ENCODE data around the gene PTPRO.
A peak's percentile ranks its signal among the peaks of the same experiment; 100 is the strongest.

Gene PTPRO

GRCh38 chr12:15530361-15530760 is 208.1 kb downstream of the PTPRO start:
- no peak for DNase-seq

GRCh38 chr12:15532364-15532977 is 210.2 kb downstream of the PTPRO start:
- peak; percentile 22 for DNase-seq

- no peak for DNase-seq
Observed at GRCh38 chr12:15534322-15534721, 212.0 kb downstream of the PTPRO start.

- DNase-seq: no peak
Observed at GRCh38 chr12:15534874-15535273, 212.6 kb downstream of the PTPRO start.

- DNase-seq: no peak
Observed at GRCh38 chr12:15535352-15535781, 213.1 kb downstream of the PTPRO start.

GRCh38 chr12:15536446-15536845 is 214.1 kb downstream of the PTPRO start:
- no peak for DNase-seq

GRCh38 chr12:15538881-15539280 is 216.6 kb downstream of the PTPRO start:
- no peak for DNase-seq

- no peak for DNase-seq
Observed at GRCh38 chr12:15540005-15540404, 217.7 kb downstream of the PTPRO start.

- no peak for DNase-seq
Observed at GRCh38 chr12:15540469-15540872, 218.2 kb downstream of the PTPRO start.

GRCh38 chr12:15541996-15542631 is 219.8 kb downstream of the PTPRO start:
- no peak for DNase-seq

- no peak for DNase-seq
Observed at GRCh38 chr12:15543347-15543746, 221.0 kb downstream of the PTPRO start.

- no peak for DNase-seq
Observed at GRCh38 chr12:15544589-15544988, 222.3 kb downstream of the PTPRO start.

- DNase-seq: no peak
Observed at GRCh38 chr12:15545334-15545733, 223.0 kb downstream of the PTPRO start.

- DNase-seq: no peak
Observed at GRCh38 chr12:15546102-15546701, 223.9 kb downstream of the PTPRO start.

GRCh38 chr12:15547063-15547462 is 224.8 kb downstream of the PTPRO start:
- DNase-seq: no peak

- DNase-seq: no peak
Observed at GRCh38 chr12:15547691-15548090, 225.4 kb downstream of the PTPRO start.

GRCh38 chr12:15550793-15551192 is 228.5 kb downstream of the PTPRO start:
- DNase-seq: no peak

GRCh38 chr12:15555446-15555845 is 233.1 kb downstream of the PTPRO start:
- no peak for DNase-seq

- no peak for DNase-seq
Observed at GRCh38 chr12:15556411-15557102, 234.2 kb downstream of the PTPRO start.

GRCh38 chr12:15558915-15559528 is 236.7 kb downstream of the PTPRO start:
- DNase-seq: no peak

GRCh38 chr12:15561396-15561795 is 239.1 kb downstream of the PTPRO start:
- DNase-seq: no peak

GRCh38 chr12:15562263-15562662 is 240.0 kb downstream of the PTPRO start:
- DNase-seq: no peak

- DNase-seq: no peak
Observed at GRCh38 chr12:15563663-15564062, 241.4 kb downstream of the PTPRO start.

Data from NCI-H2107 (cell line).